KOPT-K1 (cell line): ENCODE results near the gene PRM2.

Source experiments
- H3K27ac ChIP-seq: fragments of 200-600 bp; sonication (generic); 2 replicates; pipeline ENCODE4 v1.5.1; 2016; ENCODE audit warnings: antibody characterized with exemption, mild to moderate bottlenecking, low read depth, low read length; ENCODE audit not compliant: poor library complexity, severe bottlenecking
- H3K36me3 ChIP-seq: fragments of 200-600 bp; sonication (generic); 2 replicates; pipeline ENCODE4 v1.5.1; 2017; ENCODE audit warnings: antibody characterized with exemption, mild to moderate bottlenecking, low read length, moderate library complexity; ENCODE audit not compliant: insufficient read depth
- H3K9me3 ChIP-seq: fragments of 200-600 bp; sonication (generic); 2 replicates; pipeline ENCODE4 v1.5.1; 2017; ENCODE audit warnings: antibody characterized with exemption, low read length, mild to moderate bottlenecking; ENCODE audit not compliant: insufficient read depth, poor library complexity, severe bottlenecking

PRM2 gene

DNA sequence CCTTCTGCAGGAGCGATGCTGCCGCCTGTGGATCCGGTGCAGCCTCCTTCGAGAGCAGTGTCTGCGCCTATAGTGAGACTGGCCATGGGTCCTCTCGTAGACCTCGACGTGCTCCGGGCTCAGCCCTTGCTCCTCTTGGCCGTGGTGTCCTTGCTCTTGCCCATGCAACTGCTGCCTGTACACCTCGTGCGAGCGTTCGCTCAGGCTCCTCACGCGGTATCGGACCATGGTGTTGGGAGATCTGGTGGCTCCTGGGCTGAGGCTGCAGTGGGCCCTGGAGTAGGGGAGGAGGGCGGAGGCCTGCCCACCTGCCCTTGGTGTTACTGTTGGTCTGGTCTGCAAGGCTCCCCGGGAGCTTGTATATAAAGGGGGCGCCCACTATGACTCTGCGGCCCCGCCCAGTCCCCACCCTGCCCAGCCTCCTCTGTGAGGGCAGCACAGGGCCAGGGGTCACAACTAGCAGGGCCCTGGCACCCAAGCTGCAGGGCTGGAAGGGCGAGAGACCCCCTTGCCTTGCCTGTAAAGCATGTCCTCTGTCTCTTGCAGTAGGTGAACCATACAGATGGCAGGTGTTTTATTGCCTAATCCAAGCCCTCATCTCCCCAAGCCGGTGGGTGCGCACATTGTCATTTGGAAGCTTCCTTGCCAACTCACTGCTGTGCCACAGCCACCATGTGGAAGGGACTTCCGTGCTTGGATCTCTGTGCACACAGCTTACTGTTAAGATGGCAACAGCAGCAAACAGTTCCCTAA is at the start of gene PRM2:
Gene PRM2 (minus strand): TSS at position 338 of the 753 bp plus-strand sequence. CDS start 110 bp downstream, at position 228.
- no peaks in the 10 kb centered on the region for H3K36me3 ChIP-seq
- H3K27ac ChIP-seq = no peak within 1 kb of the TSS
- no peaks in the 10 kb centered on the region for H3K9me3 ChIP-seq

- no peak overlapping the region for H3K27ac ChIP-seq
- H3K9me3 ChIP-seq = no peaks in the 10 kb centered on the region
Observed at GRCh38 chr16:11325404-11326083, 49.3 kb upstream of the PRM2 start.

DNA sequence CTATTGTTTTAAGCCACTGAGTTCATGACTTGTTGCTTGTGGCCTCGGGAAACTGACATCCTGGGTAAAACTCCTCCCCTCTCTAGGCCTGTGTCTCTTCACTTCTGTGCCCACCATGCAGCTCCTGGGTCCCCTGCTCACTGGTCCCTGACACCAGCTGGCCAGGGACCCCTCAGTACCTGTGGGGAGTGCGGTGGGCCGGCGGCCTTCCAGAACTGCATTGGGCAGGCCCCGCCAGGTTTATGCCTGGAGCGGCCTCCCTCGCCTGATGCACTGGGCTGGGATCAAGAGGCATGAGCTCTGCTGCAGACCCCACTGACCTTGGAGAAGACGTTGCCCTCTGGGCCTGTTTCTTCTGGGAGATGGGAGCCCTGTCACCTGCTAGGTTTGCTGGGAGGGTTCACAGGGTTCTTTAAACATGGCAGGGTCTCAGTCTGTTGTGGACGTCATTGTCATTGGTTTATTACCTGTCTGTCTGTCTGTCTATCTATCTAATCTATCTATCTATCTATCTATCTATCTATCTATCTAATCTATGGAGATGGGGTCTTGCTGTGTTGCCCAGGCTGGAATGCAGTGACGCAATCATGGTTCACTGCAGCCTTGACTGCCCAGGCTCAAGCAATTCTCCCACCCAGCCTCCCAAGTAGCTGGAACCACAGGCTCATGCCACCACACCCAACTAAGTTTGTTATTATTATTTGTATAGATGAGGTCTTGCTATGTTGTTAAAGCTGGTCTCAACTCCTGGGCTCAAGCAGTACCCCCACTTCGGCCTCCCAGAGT is 47.5 kb upstream of the PRM2 start:
- Histone ChIP-seq H3K27ac (no peak overlapping the region), H3K9me3 (no peaks in the 10 kb centered on the region), H3K36me3 (no peaks in the 10 kb centered on the region)

More at GRCh38 chr16:11325404-11326083, 49.3 kb upstream of the PRM2 start:
- no peaks in the 10 kb centered on the region for H3K36me3 ChIP-seq

GRCh38 chr16:11322823-11323222 is 46.5 kb upstream of the PRM2 start:
- no peaks in the 10 kb centered on the region for H3K9me3 ChIP-seq
- no peaks in the 10 kb centered on the region for H3K36me3 ChIP-seq
- no peak overlapping the region for H3K27ac ChIP-seq

DNA sequence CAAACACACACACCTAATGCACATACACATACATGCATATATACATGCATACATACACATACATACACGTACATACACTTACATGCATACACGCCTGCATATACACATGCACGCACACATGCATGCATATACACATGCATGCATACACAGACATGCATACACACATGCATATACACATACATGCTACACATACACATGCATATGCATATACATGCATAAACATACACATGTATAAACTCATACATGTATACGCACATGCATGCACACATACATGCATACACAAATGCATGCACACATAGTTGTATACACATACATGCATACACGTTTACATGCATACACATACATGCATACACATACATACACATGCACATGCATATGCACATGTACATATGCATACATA is 45.4 kb upstream of the PRM2 start:
- no peak overlapping the region for H3K27ac ChIP-seq
- H3K9me3 ChIP-seq = no peaks in the 10 kb centered on the region
- no peaks in the 10 kb centered on the region for H3K36me3 ChIP-seq

GRCh38 chr16:11320170-11320569 is 43.9 kb upstream of the PRM2 start:
- Histone ChIP-seq H3K9me3 (no peaks in the 10 kb centered on the region), H3K27ac (no peak overlapping the region), H3K36me3 (no peaks in the 10 kb centered on the region)

GRCh38 chr16:11319529-11320146 is 43.4 kb upstream of the PRM2 start:
- no peak overlapping the region for H3K27ac ChIP-seq
- no peaks in the 10 kb centered on the region for H3K36me3 ChIP-seq
- H3K9me3 ChIP-seq = no peaks in the 10 kb centered on the region

DNA sequence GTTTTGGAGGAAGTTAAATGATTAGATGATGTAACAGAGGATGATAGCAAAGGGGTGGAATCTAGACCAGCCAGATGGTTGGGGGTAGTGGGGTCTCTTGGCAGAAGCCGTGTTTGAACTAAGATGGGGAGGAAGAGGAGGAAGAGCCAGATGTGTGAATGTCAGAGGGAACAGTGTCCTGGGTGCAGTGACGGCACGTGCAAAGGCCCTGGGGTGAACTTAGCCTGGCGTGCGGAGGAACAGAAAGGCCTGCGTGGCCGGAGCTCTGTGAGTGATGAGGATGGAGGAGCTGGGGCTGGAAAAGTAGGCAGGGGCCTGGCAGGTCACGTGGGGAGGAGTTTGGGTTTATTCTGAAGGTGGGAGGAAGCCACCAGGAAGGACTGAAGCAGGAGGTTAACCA is 42.5 kb upstream of the PRM2 start:
- Histone ChIP-seq H3K27ac (no peak overlapping the region), H3K36me3 (no peaks in the 10 kb centered on the region), H3K9me3 (no peaks in the 10 kb centered on the region)

DNA sequence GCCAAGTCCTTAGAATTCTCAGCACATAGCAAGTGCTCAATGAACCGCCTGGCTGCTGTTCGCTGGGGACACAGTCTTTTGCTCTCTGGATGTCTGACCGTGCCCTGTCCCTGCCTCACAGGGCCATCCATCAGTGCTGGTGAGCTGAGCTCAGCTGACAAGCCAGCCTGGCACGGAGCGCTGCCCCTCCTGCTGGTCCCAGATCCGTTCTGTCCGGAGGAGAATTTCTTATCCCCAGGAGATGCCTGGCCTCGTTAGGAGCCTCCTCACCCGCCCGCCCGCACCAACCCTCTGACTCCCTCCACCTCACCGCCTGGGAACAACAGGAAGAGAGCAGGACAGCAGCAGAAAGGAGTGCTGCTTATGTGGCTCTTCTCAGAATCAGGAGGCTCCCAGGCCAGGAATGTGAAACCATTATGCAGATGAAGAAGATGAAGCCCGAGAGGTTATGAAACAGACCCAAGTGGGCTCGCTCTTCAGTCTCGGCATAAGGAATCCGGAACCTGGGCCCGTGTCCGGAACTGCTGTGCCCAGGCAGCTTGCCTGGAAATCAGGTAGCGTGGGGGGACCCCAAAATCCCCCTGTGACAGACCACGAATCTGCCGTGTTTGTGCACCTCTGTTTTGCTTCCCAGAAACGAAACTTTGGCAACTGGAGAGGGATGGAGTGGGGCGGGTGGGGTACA is 40.2 kb upstream of the PRM2 start:
- Histone ChIP-seq H3K9me3 (no peaks in the 10 kb centered on the region), H3K36me3 (no peaks in the 10 kb centered on the region), H3K27ac (no peak overlapping the region)

GRCh38 chr16:11315510-11315909 is 39.2 kb upstream of the PRM2 start:
- H3K9me3 ChIP-seq = no peaks in the 10 kb centered on the region
- H3K36me3 ChIP-seq = no peaks in the 10 kb centered on the region
- H3K27ac ChIP-seq = no peak overlapping the region

GRCh38 chr16:11314309-11314894 is 38.1 kb upstream of the PRM2 start:
- H3K36me3 ChIP-seq = no peaks in the 10 kb centered on the region
- H3K27ac ChIP-seq = no peak overlapping the region
- no peaks in the 10 kb centered on the region for H3K9me3 ChIP-seq

DNA sequence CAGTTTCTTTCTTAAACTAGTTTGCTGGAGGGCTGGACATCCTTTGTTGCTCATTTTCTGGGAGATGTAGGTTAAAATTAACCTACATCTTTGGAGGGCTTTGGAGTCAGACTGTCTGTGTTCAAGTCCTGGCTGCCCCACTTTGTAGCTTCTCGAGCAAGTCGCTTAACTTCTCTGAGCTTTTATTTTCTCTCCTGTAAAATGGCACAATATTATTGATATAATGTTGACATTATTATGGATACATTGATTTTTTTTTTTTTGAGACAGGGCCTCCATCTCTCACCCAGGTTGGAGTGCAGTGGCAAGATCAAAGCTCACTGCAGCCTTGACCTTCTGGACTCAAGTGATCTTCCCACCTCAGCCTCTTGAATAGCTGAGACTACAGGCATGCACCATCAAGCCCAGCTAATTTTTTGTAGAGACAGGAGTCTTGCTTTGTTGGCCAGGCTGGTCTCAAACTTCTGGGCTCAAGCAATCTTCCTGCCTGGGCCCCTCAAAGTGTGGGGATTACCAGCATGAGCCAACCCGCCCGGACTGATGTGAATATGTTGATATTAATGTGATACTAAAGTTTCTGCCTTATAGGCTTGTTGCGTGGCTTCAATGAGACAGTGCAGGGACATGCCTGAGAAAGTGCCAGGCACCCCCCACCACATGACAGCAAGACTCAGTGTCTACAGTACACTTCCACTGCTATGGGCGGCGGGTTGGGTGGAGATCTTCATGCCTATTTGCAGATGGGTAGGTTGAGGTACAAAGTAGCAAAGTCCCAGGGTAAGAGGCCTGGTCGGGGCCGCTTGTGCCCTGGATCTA is 37.4 kb upstream of the PRM2 start:
- Histone ChIP-seq H3K27ac (peak overlapping the region; percentile 57), H3K9me3 (no peaks in the 10 kb centered on the region), H3K36me3 (no peaks in the 10 kb centered on the region)

- no peaks in the 10 kb centered on the region for H3K9me3 ChIP-seq
- H3K27ac ChIP-seq = peak overlapping the region; percentile 57
- H3K36me3 ChIP-seq = no peaks in the 10 kb centered on the region
Observed at GRCh38 chr16:11312718-11313492, 36.6 kb upstream of the PRM2 start.
